Activated T-helper 1 cell treated with anti-CD3 and anti-CD28 coated beads, Interleukin-12 subunit alpha, Interleukin-12 subunit beta, Interleukin-2, Interleukin-4 antibody, amounts not matched to agents 30 ng/mL and 10 ng/mL and 1 ng/mL, durations not matched to agents 14 hours and 24 hours and 36 hours (primary cell): Measurements from ENCODE around the gene ZNF485. TPM values are rescaled to one million over a fixed set of nuclear protein-coding genes. Genes with fewer than 3 reads are reported as not detected.
A peak's percentile ranks its signal among the peaks of the same experiment; 100 is the strongest.

Experiments
- DNase-seq: peaks from one replicate; pipeline ENCODE4 v3.0.0; 2021; ENCODE audit warnings: low spot score
- H3K27ac Mint-ChIP-seq: one replicate; pipeline ENCODE4 v1.8.0; 2021; ENCODE audit warnings: mild to moderate bottlenecking, mixed read lengths
- H3K27me3 Mint-ChIP-seq: one replicate; pipeline ENCODE4 v1.8.0; 2022; ENCODE audit warnings: mild to moderate bottlenecking, moderate library complexity, mixed read lengths; ENCODE audit not compliant: insufficient read depth
- H3K36me3 Mint-ChIP-seq: one replicate; pipeline ENCODE4 v1.8.0; 2021; ENCODE audit warnings: low read depth, mixed read lengths
- H3K4me1 Mint-ChIP-seq: one replicate; pipeline ENCODE4 v1.8.0; 2021; ENCODE audit warnings: low read depth, mixed read lengths
- H3K4me3 Mint-ChIP-seq: one replicate; pipeline ENCODE4 v1.8.0; 2021; ENCODE audit warnings: mild to moderate bottlenecking, moderate library complexity, mixed read lengths
- H3K9me3 Mint-ChIP-seq: one replicate; pipeline ENCODE4 v1.8.0; 2021; ENCODE audit warnings: mixed read lengths
- intact Hi-C: fragments of 100-400 bp; cut with micrococcal nuclease; formaldehyde crosslinking; loops from one replicate; pipeline ENCODE4 v1.15.1; 2024
- total RNA-seq: library from RNA; stranded (reverse); gene quantifications from 2 replicates; pipeline ENCODE4 v1.2.3, GENCODE V29; 2022

Gene ZNF485
- total RNA-seq, 1 donor from 2014 or later = 6.6 TPM

- Mint-ChIP-seq H3K4me1 (peaks cover 11% of the 10 kb centered on the region), H3K9me3 (peaks cover 34% of the 10 kb centered on the region), H3K27me3 (peaks cover 11% of the 10 kb centered on the region)
Observed at GRCh38 chr10:43649185-43649523, 42.9 kb downstream of the ZNF485 start.

GRCh38 chr10:43653746-43654145, 47.5 kb downstream of the ZNF485 start:
- no peak for DNase-seq
- H3K4me1 Mint-ChIP-seq = peaks cover 6% of the 10 kb centered on the region
- peaks cover 14% of the 10 kb centered on the region for H3K27me3 Mint-ChIP-seq
- no peaks in the 10 kb centered on the region for H3K9me3 Mint-ChIP-seq
- H3K4me3 Mint-ChIP-seq = no peak overlapping the region
- H3K36me3 Mint-ChIP-seq = no peaks in the 10 kb centered on the region
- intact Hi-C loops = no loop called here
- H3K27ac Mint-ChIP-seq = no peak overlapping the region

More at GRCh38 chr10:43649185-43649523, 42.9 kb downstream of the ZNF485 start:
- peaks cover 33% of the 10 kb centered on the region for H3K36me3 Mint-ChIP-seq
- intact Hi-C loops = loop anchor here (1.0 to 2.0 kb wide), 3 partner anchors 74 to 1097 kb away; partner anchors contain the start of genes ZNF239 and ZNF33B
- H3K27ac Mint-ChIP-seq = peak overlapping the region; percentile 69
- peak overlapping the region; percentile 84 for H3K4me3 Mint-ChIP-seq
- DNase-seq = no peak

GRCh38 chr10:43655311-43655710, 49.1 kb downstream of the ZNF485 start:
- Mint-ChIP-seq H3K4me1 (no peaks in the 10 kb centered on the region), H3K27ac (no peak overlapping the region), H3K9me3 (no peaks in the 10 kb centered on the region), H3K36me3 (no peaks in the 10 kb centered on the region), H3K27me3 (peaks cover 11% of the 10 kb centered on the region), H3K4me3 (no peak overlapping the region)
- DNase-seq = no peak
- intact Hi-C loops = no loop called here

GRCh38 chr10:43658227-43658626, 52.0 kb downstream of the ZNF485 start:
- no peaks in the 10 kb centered on the region for H3K4me1 Mint-ChIP-seq
- H3K9me3 Mint-ChIP-seq = no peaks in the 10 kb centered on the region
- H3K27ac Mint-ChIP-seq = no peak overlapping the region
- DNase-seq = no peak
- intact Hi-C loops = no loop called here
- no peaks in the 10 kb centered on the region for H3K36me3 Mint-ChIP-seq
- H3K27me3 Mint-ChIP-seq = peaks cover 7% of the 10 kb centered on the region
- no peak overlapping the region for H3K4me3 Mint-ChIP-seq

- no peak overlapping the region for H3K4me3 Mint-ChIP-seq
- H3K36me3 Mint-ChIP-seq = no peaks in the 10 kb centered on the region
- no peak overlapping the region for H3K27ac Mint-ChIP-seq
- intact Hi-C loops = no loop called here
- DNase-seq = no peak
- H3K27me3 Mint-ChIP-seq = peaks cover 27% of the 10 kb centered on the region
- peaks cover 4% of the 10 kb centered on the region for H3K4me1 Mint-ChIP-seq
- no peaks in the 10 kb centered on the region for H3K9me3 Mint-ChIP-seq
Observed at GRCh38 chr10:43665054-43665453, 58.8 kb downstream of the ZNF485 start.

GRCh38 chr10:43666552-43666951, 60.3 kb downstream of the ZNF485 start:
- intact Hi-C loops = no loop called here
- no peak overlapping the region for H3K27ac Mint-ChIP-seq
- H3K4me1 Mint-ChIP-seq = peaks cover 7% of the 10 kb centered on the region
- H3K4me3 Mint-ChIP-seq = no peak overlapping the region
- no peaks in the 10 kb centered on the region for H3K9me3 Mint-ChIP-seq
- no peaks in the 10 kb centered on the region for H3K36me3 Mint-ChIP-seq
- no peak for DNase-seq
- peaks cover 26% of the 10 kb centered on the region for H3K27me3 Mint-ChIP-seq

GRCh38 chr10:43667317-43667731, 61.1 kb downstream of the ZNF485 start:
- no peak for DNase-seq
- Mint-ChIP-seq H3K27ac (no peak overlapping the region), H3K36me3 (no peaks in the 10 kb centered on the region), H3K4me3 (no peak overlapping the region), H3K9me3 (no peaks in the 10 kb centered on the region), H3K27me3 (peaks cover 29% of the 10 kb centered on the region), H3K4me1 (peaks cover 10% of the 10 kb centered on the region)
- intact Hi-C loops = no loop called here

Other genes starting within 250 kb of the ZNF485 start
- gene FXYD4, start 234.8 kb upstream of the ZNF485 start, total RNA-seq = 0.44 TPM in 1 of 2 replicates, not detected in the other
- 499 and 501 TPM in 2 replicates for gene HNRNPF, start 197.3 kb upstream of the ZNF485 start, total RNA-seq
- gene ZNF487, start 169.3 kb upstream of the ZNF485 start, total RNA-seq = 1.8 and 2.0 TPM in 2 replicates
- 1.4 and 1.7 TPM in 2 replicates for gene ZNF239, start 31.8 kb upstream of the ZNF485 start, total RNA-seq
- 13.2 and 13.7 TPM in 2 replicates for gene ZNF32, start 42.4 kb downstream of the ZNF485 start, total RNA-seq